ENCODE measurements around the gene ZNF385B.

DNA sequence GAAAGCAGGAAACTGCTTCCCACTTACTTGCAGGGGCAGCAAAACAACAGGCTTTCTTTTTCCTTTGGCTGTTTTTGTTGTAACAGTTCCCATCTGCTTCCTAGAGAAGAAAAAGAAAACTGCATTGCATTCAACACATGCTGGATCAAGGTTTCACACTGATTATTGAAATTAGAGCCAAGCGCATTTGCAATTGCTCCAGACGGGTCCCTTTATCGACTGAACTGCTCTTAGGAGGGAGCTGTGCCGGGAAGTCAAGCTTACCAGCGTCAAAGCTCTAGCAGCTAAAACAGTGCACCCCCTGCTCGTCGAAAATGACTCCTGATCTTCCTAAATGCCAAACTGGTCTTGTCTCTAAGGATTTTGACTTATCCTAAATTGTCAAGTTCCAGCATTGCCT is 432.8 kb downstream of the ZNF385B start:
- TF ChIP-seq POLR2AphosphoS5 (IDR thresholded peaks at IDR 0.05; ENCODE audit: low read length) (no peak), JUNB (IDR thresholded peaks at IDR 0.05) (no peak), SIN3A (IDR thresholded peaks at IDR 0.05; ENCODE audit: low read depth, low read length) (no peak), CREB1 (IDR thresholded peaks at IDR 0.05; ENCODE audit: low read depth) (no peak), EGR1 (IDR thresholded peaks at IDR 0.05; ENCODE audit: borderline replicate concordance in 1 of 2, low read depth in 2 of 2, low read length in 2 of 2) (no peak)
- TF ChIP-seq, protein P1, sequence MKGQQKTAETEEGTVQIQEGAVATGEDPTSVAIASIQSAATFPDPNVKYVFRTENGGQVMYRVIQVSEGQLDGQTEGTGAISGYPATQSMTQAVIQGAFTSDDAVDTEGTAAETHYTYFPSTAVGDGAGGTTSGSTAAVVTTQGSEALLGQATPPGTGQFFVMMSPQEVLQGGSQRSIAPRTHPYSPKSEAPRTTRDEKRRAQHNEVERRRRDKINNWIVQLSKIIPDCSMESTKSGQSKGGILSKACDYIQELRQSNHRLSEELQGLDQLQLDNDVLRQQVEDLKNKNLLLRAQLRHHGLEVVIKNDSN (IDR thresholded peaks at IDR 0.05; ENCODE audit: borderline replicate concordance, extremely low read length, insufficient read depth, low read depth, low read length) = no peak
